Stimulated activated CD4-positive, alpha-beta T cell treated with anti-CD3 and anti-CD28 coated beads, Interleukin-2, amount 100 ng/mL, for 4 hours (primary cell): ENCODE data around the gene TM2D3.

Experiments used
- DNase-seq: peaks from one replicate; pipeline ENCODE4 v3.0.0-alpha.2; 2020; ENCODE audit warnings: low read depth

TM2D3 gene

GRCh38 chr15:101604124-101604874, 47.9 kb downstream of the TM2D3 start:
- no peak for DNase-seq

GRCh38 chr15:101602801-101603200, 49.4 kb downstream of the TM2D3 start:
- no peak for DNase-seq

GRCh38 chr15:101600035-101600434, 52.1 kb downstream of the TM2D3 start:
- DNase-seq = no peak

GRCh38 chr15:101599091-101599490, 53.1 kb downstream of the TM2D3 start:
- no peak for DNase-seq

- no peak for DNase-seq
Measured at GRCh38 chr15:101597360-101597928, 54.7 kb downstream of the TM2D3 start.

GRCh38 chr15:101596633-101597032, 55.5 kb downstream of the TM2D3 start:
- DNase-seq = no peak
